GM19351 (cell line): ENCODE measurements around the gene SERINC2.
"Not testable (repeated sequence)": the region's sequence is repeated elsewhere in the genome, so short reads cannot be mapped to it uniquely, and the experiment has no call there.

Experiments
- ATAC-seq: cut with Tn5 transposase; IDR thresholded peaks from one replicate; pipeline ENCODE4 v1.9.1; 2021; ENCODE audit warnings: mild to moderate bottlenecking, moderate library complexity; ENCODE audit not compliant: unreplicated experiment

SERINC2 gene

GRCh38 chr1:31458287-31458896, 45.4 kb downstream of the SERINC2 start:
- ATAC-seq = no peak

GRCh38 chr1:31460027-31460426, 47.0 kb downstream of the SERINC2 start:
- no peak for ATAC-seq

DNA sequence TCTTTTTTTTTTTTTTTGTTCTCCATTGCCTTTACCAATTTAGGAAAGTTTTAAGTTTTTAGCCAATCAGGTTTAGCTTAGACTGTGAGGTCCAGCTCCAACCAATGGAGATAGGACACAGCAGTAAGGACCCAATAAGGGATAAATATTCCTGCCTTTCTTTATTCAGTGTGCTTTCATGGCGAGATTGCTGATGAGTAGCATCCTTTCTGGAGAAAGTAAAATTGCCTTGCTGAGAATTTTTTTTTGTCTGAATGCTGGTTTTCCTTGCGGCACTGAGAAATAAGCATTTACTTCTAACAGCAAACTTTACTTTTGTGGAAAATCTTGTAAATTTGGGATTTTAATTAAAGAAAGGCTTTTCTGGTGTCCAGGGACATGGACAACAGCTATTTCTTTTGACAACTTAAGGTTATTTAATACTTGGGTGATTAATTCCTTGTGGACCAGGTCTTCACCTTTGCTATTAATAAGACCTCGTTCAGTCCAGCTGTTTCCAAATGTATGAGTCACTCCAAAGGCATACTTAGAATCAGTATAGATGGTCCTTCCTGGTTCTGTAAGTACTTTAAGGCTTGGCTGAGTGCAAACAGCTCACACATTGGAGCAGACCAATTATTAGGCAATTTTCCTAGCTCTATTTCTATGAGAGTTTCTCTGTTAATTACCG, 54.1 kb downstream of the SERINC2 start:
- ATAC-seq = no peak

DNA sequence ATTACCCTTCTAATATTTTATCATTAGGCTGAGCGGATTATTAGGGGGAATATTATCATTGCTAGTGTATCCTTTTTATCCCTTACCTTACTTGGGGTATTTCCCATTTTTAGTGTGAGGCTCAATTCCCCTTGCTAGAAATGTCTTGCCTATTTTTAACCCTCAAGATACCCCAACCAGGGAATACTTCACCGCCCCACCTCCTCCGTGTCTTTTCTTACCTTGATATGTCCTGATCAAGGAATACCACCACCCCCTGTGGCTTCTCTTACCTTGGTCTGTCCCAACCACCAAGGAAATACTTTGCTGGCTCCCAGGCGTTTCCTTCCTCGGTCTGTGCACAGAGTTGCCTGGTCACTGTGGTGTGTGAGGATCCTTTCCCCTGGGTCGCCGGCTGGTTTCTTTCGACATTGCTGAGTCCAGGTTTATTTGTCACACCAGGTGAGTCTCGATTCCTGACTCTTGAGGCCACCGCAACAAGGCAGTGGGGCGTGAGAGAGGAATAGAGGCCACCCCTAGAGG, 57.8 kb downstream of the SERINC2 start:
- no peak for ATAC-seq

GRCh38 chr1:31471452-31472313, 58.7 kb downstream of the SERINC2 start:
- ATAC-seq = not testable (repeated sequence)

- ATAC-seq = not testable (repeated sequence)
These were observed 59.3 kb downstream of the SERINC2 start for GRCh38 chr1:31472314-31472651.

DNA sequence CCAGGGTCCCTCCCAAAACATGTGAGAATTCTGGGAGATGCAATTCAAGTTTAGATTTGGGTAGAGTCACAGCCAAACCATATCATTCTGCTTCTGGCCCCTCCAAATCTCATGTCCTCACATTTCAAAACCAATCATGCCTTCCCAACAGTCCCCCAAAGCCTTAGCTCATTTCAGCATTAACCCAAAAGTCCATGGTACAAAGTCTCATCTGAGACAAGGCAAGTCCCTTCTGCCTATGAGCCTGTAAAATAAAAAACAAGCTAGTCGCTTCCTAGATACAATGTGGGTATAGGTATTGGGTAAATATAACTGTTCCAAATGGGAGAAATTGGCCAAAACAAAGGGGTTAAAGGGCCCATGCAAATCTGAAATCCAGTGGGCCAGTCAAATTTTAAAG, 59.7 kb downstream of the SERINC2 start:
- ATAC-seq = not testable (repeated sequence)

- ATAC-seq = not testable (repeated sequence)
These were observed 60.5 kb downstream of the SERINC2 start for GRCh38 chr1:31473508-31473907.

DNA sequence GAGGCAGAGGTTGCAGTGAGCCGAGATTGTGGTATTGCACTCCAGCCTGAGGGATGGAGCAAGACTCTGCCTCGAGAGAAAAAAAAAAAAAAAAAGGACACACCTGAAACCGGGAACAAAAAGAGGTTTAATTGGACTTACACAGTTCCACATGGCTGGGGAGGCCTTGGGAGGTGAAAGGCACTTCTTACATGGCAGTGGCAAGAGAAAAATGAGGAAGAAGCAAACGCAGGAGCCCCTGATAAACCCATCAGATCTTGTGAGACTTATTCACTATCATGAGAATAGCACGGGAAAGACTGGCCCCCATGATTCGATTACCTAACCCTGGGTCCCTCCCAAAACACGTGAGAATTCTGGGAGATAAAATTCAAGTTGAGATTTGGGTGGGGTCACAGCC, 61.6 kb downstream of the SERINC2 start:
- not testable (repeated sequence) for ATAC-seq

- no peak for ATAC-seq
These were observed 64.2 kb downstream of the SERINC2 start for GRCh38 chr1:31476891-31477846.

DNA sequence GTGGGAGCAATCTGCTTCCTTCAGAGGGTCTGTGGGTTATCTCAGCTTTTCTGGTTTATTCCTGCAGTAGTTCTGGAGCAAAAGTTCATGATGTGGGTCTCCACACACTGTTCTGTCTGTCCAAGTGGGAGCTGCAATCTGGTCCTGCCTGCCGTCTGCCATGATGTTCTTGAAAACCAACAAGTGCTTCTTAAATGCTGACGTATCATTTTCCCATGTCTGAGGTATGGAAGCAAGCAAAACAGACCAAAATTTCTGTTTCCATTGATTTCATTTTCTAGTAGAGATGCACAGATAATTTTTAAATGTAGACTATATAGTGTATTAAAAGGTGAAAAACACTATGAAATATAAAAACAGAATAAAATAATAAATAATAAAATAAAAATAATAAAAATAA, 65.2 kb downstream of the SERINC2 start:
- no peak for ATAC-seq

- no peak for ATAC-seq
These were observed 66.8 kb downstream of the SERINC2 start for GRCh38 chr1:31479811-31480210.

DNA sequence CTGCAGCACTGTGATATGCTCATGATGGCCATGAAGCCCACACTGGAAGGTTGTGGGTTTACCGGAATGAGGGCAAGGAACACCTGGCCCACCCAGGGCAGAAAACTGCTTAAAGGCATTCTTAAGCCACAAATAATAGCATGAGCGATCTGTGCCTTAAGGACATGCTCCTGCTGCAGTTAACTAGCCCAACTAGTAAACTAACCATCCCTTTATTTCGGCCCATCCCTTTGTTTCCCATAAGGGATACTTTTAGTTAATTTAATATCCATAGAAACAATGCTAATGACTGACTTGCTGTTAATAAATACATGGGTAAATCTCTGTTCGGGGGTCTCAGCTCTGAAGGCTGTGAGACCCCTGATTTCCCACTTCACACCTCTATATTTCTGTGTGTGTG, 67.4 kb downstream of the SERINC2 start:
- not testable (repeated sequence) for ATAC-seq

GRCh38 chr1:31482482-31483011, 69.5 kb downstream of the SERINC2 start:
- no peak for ATAC-seq

DNA sequence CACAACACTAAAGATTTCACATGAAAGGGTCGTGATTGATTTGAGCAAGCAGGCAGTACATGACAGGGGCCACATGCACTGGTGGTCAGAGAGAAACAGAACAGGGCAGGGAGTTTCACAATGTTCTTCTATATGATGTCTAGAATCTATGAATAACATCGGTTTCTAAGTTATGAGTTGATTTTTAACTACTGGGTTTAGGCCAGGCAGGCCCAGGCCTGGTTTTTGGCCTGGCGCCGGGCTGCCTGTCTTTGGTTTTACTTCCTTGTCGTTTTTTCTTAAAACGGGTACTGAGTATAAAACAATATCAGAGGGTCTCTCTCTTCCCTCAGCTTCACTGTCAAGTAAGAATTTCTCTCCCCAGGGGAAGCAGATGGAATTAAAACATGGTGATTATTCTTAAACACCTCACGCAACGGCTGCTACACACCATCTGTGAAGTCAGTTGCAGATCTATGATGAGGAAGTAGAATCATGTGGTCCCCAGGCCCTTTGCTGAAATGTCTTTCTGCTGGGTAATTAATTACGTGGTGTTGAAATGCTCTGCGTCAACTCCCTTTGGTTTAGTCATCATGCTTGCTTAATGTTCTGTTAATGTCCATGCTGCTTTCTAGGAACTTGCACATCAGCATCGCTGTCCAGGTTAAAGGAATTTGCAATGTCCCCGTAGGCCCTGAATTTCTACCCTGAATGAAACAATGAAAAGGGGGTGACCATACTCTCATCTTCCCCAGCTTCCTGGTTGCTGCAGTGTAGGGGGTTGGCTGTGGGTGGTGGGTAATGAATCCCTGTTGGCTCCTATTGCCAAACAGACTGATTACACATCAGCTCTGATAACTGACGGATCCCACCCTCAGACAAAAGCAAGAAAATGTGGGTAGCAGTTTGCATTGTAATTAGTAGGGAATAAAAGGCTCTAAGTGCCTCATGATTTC, 70.3 kb downstream of the SERINC2 start:
- ATAC-seq = no peak
